Hematopoietic multipotent progenitor cell treated with erythropoietin and hydrocortisone succinate and interleukin-3 and kit ligand, for 6 days (in vitro differentiated cells): ENCODE results near the gene CCT8L2.
"Not testable (repeated sequence)": the region's sequence is repeated elsewhere in the genome, so short reads cannot be mapped to it uniquely, and the experiment has no call there.

Source experiments
- DNase-seq: peaks from one replicate; pipeline ENCODE4 v3.0.0-alpha.2; 2015

Gene CCT8L2

DNA sequence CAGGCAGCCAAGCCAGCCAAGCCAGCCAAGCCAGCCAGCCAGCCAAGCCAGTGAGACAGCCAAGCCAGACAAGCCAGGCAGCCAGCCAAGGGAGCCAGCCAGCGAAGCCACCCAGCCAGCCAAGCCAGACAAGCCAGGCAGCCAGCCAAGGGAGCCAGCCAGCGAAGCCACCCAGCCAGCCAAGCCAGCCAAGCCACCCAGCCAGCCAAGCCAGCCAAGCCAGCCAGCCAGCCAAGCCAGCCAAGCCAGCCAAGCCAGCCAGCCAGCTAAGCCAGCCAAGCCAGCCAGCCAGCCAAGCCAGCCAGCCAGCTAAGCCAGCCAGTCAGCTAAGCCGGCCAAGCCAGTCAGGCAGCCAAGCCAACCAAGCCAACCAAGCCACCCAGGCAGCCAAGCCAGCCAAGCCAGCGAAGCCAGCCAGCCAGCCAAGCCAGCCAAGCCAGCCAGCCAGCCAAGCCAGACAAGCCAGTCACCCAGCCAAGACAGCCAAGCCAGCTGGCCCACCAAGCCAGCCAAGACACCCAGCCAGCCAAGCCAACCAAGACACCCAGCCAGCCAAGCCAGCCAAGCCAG is 34.1 kb downstream of the CCT8L2 start:
- not testable (repeated sequence) for DNase-seq

DNA sequence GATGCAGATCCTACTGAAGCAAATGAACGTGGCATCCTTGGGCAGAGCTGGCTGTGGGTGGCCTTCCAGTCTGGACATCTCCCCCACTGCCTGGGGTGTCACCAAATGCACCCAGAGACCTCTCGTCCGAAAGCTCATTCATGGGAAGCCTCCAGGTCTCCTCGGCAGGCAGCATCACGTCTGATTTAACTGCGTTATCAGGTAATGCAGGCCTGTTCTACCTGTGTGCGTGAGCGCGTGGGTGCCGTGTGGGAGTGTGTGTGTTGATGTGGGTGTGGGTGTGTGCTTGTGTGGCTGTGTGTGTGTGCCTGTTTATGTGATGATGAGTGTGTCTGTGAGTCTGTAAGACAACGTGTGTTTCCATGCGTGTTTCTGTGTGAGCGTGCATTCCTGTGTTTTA is 35.1 kb downstream of the CCT8L2 start:
- not testable (repeated sequence) for DNase-seq

DNA sequence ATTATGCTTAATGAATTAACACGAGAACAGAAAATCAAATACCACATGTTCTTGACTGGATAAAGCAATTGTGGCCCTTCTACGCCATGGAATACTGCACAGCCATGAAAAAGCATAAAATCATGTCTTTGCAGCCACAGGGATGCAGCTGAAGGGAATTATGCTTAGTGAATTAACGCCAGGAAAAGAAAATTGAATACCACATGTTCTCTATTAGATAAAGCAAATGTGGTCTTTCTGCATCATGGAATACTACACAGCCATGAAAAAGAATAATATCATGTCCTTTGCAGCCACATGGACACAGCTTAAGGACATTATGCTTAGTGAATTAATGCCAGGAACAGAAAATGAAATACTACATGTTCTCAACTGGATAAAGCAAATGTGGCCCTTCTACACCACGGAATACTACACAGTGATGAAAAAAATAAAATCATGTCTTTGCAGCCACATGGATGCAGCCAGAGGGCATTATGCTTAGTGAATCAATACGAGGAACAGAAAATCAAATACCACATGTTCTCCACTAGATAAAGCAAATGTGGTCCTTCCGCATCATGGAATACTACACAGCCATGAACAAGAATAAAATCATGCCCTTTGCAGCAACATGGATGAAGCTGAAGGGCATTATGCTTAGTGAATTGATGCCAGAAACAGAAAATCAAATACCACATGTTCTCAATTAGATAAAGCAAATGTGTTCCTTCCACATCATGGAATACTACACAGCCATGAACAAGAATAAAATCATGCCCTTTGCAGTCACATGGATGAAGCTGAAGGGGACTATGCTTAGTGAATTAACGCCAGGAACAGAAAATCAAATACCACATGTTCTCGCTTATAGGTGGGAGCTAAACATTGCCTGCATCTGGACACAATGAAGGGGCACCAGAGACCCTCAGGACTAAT is 37.3 kb downstream of the CCT8L2 start:
- DNase-seq = not testable (repeated sequence)

DNA sequence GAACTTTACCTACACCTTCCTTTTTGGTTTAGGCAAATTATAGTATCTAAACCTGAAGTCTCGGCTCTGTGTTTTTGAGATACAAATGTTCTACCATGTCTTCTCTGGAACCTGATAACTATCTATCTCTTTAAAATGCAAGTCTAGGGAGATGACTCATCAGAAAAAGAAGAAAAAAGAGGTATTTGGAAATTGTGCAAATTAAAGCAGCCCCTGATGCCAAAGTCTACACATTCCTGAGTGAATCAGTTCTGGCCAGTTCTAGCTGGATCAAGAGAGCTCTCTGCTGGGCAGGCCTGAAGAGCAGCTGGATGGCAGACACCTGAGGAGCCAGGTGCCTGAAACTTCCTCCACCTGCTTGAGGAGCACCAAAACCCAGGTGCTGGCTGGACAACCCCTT is 49.3 kb downstream of the CCT8L2 start:
- not testable (repeated sequence) for DNase-seq
